ENCODE results near the gene NTSR1. TPM values are rescaled to one million over a fixed set of nuclear protein-coding genes. Genes with fewer than 3 reads are reported as not detected.

NTSR1 gene
- total RNA-seq, 1 experiment from 2014 or later = 7.8 TPM

- no peak overlapping the region for H3K9ac ChIP-seq (ENCODE audit: low read length)
- peaks cover 33% of the 10 kb centered on the region for H3K4me1 ChIP-seq (ENCODE audit: insufficient read depth, low read length)
- DNase-seq (no peak), ATAC-seq (no peak)
- H3K9me3 ChIP-seq (ENCODE audit: low read length) = no peaks in the 10 kb centered on the region
- H3K79me2 ChIP-seq (ENCODE audit: low read length) = 0 out of 2 replicates have a peak, but pooled peaks cover 4% of the 10 kb centered on the region
- H3K36me3 ChIP-seq (ENCODE audit: low read depth, low read length) = no peaks in the 10 kb centered on the region
- H3K4me2 ChIP-seq (ENCODE audit: low read length) = peak overlapping the region; percentile 86
- POLR2A ChIA-PET (ENCODE audit: unreplicated experiment) = no interaction called here
- no peak overlapping the region for H3K27ac ChIP-seq (ENCODE audit: low read length)
- no peak for TF ChIP-seq EZH2phosphoT487 (IDR thresholded peaks at IDR 0.05; ENCODE audit: borderline replicate concordance, low read length)
- TF ChIP-seq EZH2 (IDR thresholded peaks at IDR 0.05; ENCODE audit: low read length, unreplicated experiment) = no peak
- no peak for TF ChIP-seq CTCF (conservative IDR thresholded peaks at IDR 0.05; ENCODE audit: low read depth, low read length)
- CTCF ChIA-PET = no interaction called here
- no TSS peak for BruUV-seq (replicated peaks)
- H3F3A ChIP-seq (ENCODE audit: low read length, unreplicated experiment) = no peaks in the 10 kb centered on the region
- H3K4me3 ChIP-seq (ENCODE audit: low read length) = peak overlapping the region; percentile 64
- H2AFZ ChIP-seq (ENCODE audit: low read length) = no peak overlapping the region
- 0 out of 2 replicates have a peak, but pooled peaks cover 3% of the 10 kb centered on the region for H3K27me3 ChIP-seq (ENCODE audit: low read length)
- H3K9me2 ChIP-seq (replicated peaks; ENCODE audit: low read length) = no peaks in the 10 kb centered on the region
- H4K20me1 ChIP-seq (ENCODE audit: low read length) = no peaks in the 10 kb centered on the region
- intact Hi-C loops (cut with micrococcal nuclease) = no loop called here
Measured at GRCh38 chr20:62709537-62709905, 885 bp downstream of the NTSR1 start.

DNA sequence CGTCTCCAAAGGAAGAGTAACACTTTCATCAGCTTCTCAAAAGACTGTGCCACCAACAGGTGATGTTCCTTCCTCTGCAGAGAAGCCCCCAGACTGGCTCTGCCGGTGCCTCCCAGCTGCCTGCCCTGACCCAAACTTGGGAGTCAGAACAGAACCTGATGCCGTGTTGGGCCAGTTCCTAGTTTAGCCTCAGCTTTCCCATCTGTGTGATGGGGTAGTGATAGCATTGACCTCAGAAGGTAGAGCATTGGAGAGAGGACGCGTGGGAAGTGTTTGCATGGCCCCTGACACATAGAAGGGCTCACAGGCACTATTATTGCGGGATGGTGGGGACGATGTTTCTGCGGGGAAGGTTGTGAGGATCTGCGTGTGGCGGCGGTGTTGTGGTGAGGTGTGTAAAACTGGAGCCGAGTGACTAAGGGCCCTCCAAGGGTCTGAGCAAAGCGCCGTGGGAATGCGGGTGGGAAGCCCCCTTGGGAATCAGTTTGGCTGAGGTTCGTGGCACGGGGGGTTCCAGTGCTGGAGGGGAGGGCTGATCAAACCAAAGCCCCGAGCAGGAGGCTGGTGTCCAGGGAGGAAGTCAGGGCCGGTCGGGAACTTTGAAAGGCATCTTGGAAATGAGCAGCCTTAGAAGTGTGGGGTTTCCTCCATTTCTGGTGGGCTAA, 1.7 kb downstream of the NTSR1 start:
- peak; percentile 1; the same call in 1 of the 2 replicates for ATAC-seq
- Histone ChIP-seq H3K36me3 (ENCODE audit: low read depth, low read length) (no peaks in the 10 kb centered on the region), H3K79me2 (ENCODE audit: low read length) (0 out of 2 replicates have a peak, but pooled peaks cover 4% of the 10 kb centered on the region), H3K9me3 (ENCODE audit: low read length) (no peaks in the 10 kb centered on the region), H3K27ac (ENCODE audit: low read length) (no peak overlapping the region), H2AFZ (ENCODE audit: low read length) (no peak overlapping the region; the same call in 1 of the 2 replicates), H4K20me1 (ENCODE audit: low read length) (no peaks in the 10 kb centered on the region), H3K9me2 (replicated peaks; ENCODE audit: low read length) (no peaks in the 10 kb centered on the region), H3F3A (ENCODE audit: low read length, unreplicated experiment) (no peaks in the 10 kb centered on the region), H3K4me3 (ENCODE audit: low read length) (peak overlapping the region; percentile 64), H3K4me2 (ENCODE audit: low read length) (peak overlapping the region; percentile 86), H3K4me1 (ENCODE audit: insufficient read depth, low read length) (peaks cover 25% of the 10 kb centered on the region), H3K9ac (ENCODE audit: low read length) (no peak overlapping the region), H3K27me3 (ENCODE audit: low read length) (0 out of 2 replicates have a peak, but pooled peaks cover 3% of the 10 kb centered on the region)
- ChIA-PET POLR2A (ENCODE audit: unreplicated experiment) (no interaction called here), CTCF (interaction anchor here (1.6 kb wide), 1 partner anchor 81 kb away, joined by 5 read pairs; no protein-coding TSS in a partner anchor)
- no peak for DNase-seq
- intact Hi-C loops (cut with micrococcal nuclease) = no loop called here
- TF ChIP-seq EZH2 (IDR thresholded peaks at IDR 0.05; ENCODE audit: low read length, unreplicated experiment) = no peak
- TSS peak; percentile 80 for BruUV-seq (replicated peaks)

DNA sequence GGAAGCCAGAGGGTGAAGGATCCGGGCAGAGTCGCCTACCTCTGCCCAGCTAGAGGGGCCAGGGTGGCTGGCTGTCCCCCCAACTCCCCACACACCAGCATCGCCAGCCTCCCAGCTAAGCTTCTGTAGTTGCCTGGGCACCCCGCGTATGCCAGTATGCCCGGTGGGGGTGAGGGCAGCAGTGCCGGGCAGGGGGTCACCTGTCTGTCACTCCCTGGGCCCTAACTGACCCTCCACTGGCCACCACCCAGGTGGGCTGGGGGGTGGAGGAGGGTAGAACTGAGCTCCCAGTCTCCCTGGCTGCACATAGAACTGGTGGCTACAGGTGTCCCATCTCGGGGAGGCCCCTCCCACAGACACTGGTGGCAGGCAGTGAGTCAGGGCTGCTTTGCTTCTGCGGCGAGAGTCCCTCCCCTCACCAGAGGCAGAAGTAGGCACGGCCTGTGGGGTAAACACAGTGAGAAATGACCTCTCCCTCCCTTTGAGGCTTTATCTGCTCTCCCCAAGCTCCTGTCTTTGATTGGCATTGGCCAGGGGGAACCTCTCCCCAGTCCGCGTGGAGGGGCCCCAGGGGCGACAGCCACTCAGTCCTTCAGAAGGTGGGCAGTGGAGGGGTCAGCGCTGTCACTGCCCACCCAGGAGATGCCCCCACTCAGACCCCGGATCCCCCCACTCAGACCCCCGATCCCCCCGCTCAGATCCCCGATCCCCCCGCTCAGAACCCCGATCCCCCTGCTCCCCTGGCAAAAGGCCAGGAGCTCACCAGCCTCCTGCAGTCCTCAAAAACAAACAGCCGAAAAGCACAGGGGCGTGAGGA, 2.5 kb downstream of the NTSR1 start:
- intact Hi-C loops (cut with micrococcal nuclease) = no loop called here
- ChIA-PET POLR2A (ENCODE audit: unreplicated experiment) (interaction anchor here (0.5 to 0.6 kb wide), 2 partner anchors 52 to 80 kb away, joined by 3 to 6 read pairs; no protein-coding TSS in a partner anchor), CTCF (interaction anchor here (0.6 to 1.6 kb wide), 3 partner anchors 39 to 212 kb away, joined by 3 to 5 read pairs (median 4); no protein-coding TSS in a partner anchor)
- H3K9me3 ChIP-seq (ENCODE audit: low read length) = no peaks in the 10 kb centered on the region
- no peak overlapping the region for H3K9ac ChIP-seq (ENCODE audit: low read length)
- 0 out of 2 replicates have a peak, but pooled peaks cover 4% of the 10 kb centered on the region for H3K79me2 ChIP-seq (ENCODE audit: low read length)
- H3K27ac ChIP-seq (ENCODE audit: low read length) = no peak overlapping the region
- no peaks in the 10 kb centered on the region for H4K20me1 ChIP-seq (ENCODE audit: low read length)
- BruUV-seq (replicated peaks) = no TSS peak
- H3K4me1 ChIP-seq (ENCODE audit: insufficient read depth, low read length) = peaks cover 18% of the 10 kb centered on the region; the same call in 1 of the 2 replicates
- peak overlapping the region; percentile 86 for H3K4me2 ChIP-seq (ENCODE audit: low read length)
- TF ChIP-seq CTCF (conservative IDR thresholded peaks at IDR 0.05; ENCODE audit: low read depth, low read length) (no peak), EZH2 (IDR thresholded peaks at IDR 0.05; ENCODE audit: low read length, unreplicated experiment) (no peak), EZH2phosphoT487 (IDR thresholded peaks at IDR 0.05; ENCODE audit: borderline replicate concordance, low read length) (no peak)
- H3K27me3 ChIP-seq (ENCODE audit: low read length) = 0 out of 2 replicates have a peak, but pooled peaks cover 3% of the 10 kb centered on the region
- ATAC-seq (peak; percentile 79), DNase-seq (peak; percentile 86)
- peak overlapping the region; percentile 64 for H3K4me3 ChIP-seq (ENCODE audit: low read length)
- no peak overlapping the region; the same call in 1 of the 2 replicates for H2AFZ ChIP-seq (ENCODE audit: low read length)
- no peaks in the 10 kb centered on the region for H3F3A ChIP-seq (ENCODE audit: low read length, unreplicated experiment)
- no peaks in the 10 kb centered on the region for H3K9me2 ChIP-seq (replicated peaks; ENCODE audit: low read length)
- no peaks in the 10 kb centered on the region for H3K36me3 ChIP-seq (ENCODE audit: low read depth, low read length)
